Parathyroid adenoma (tissue), 2 donors: ENCODE data around the gene TRIOBP.
A peak's percentile ranks its signal among the peaks of the same experiment; 100 is the strongest.

Experiments used
- H2AFZ ChIP-seq: fragments of 300-600 bp; sonication (generic); one replicate; pipeline ENCODE4 v1.7.0; 2017; ENCODE audit warnings: antibody characterized with exemption, mild to moderate bottlenecking
- H3K27ac ChIP-seq: fragments of 300-600 bp; sonication (generic); one replicate; pipeline ENCODE4 v1.7.0; 2017
- H3K27me3 ChIP-seq: fragments of 300-600 bp; sonication (generic); one replicate; pipeline ENCODE4 v1.7.0; 2017; ENCODE audit warnings: low read length; ENCODE audit not compliant: control insufficient read depth, insufficient read depth
- H3K36me3 ChIP-seq: fragments of 300-600 bp; sonication (generic); one replicate; pipeline ENCODE4 v1.7.0; 2017; ENCODE audit warnings: low read length; ENCODE audit not compliant: control insufficient read depth, insufficient read depth
- H3K4me1 ChIP-seq: fragments of 300-600 bp; sonication (generic); one replicate; pipeline ENCODE4 v1.7.0; 2017; ENCODE audit warnings: control low read depth
- H3K4me2 ChIP-seq: fragments of 300-600 bp; sonication (generic); one replicate; pipeline ENCODE4 v1.7.0; 2017; ENCODE audit warnings: low read length
- H3K4me3 ChIP-seq: fragments of 300-600 bp; sonication (generic); one replicate; pipeline ENCODE4 v1.7.0; 2017; ENCODE audit warnings: low read depth, low read length
- H3K79me2 ChIP-seq: fragments of 300-600 bp; sonication (generic); one replicate; pipeline ENCODE4 v1.7.0; 2017; ENCODE audit warnings: control low read depth
- H3K9ac ChIP-seq: fragments of 300-600 bp; sonication (generic); one replicate; pipeline ENCODE4 v1.7.0; 2017; ENCODE audit warnings: mild to moderate bottlenecking
- H3K9me3 ChIP-seq: fragments of 300-600 bp; sonication (generic); one replicate; pipeline ENCODE4 v1.7.0; 2017; ENCODE audit warnings: low read length; ENCODE audit not compliant: control insufficient read depth
- CTCF ChIP-seq: fragments of 300-600 bp; sonication (generic); IDR thresholded peaks from one replicate; pipeline ENCODE4 v1.7.0; 2017; ENCODE audit warnings: antibody characterized with exemption, mild to moderate bottlenecking
- donor health status: primary hyperparathyroidism.

The TRIOBP gene

GRCh38 chr22:37777122-37777687, 80.4 kb downstream of the TRIOBP start:
- H3K4me1 ChIP-seq = peaks cover 3% of the 10 kb centered on the region
- no peak for TF ChIP-seq CTCF
- H3K36me3 ChIP-seq = no peaks in the 10 kb centered on the region
- no peaks in the 10 kb centered on the region for H3K9me3 ChIP-seq
- no peak overlapping the region for H2AFZ ChIP-seq
- H3K4me2 ChIP-seq = peak overlapping the region; percentile 18
- H3K27me3 ChIP-seq = no peaks in the 10 kb centered on the region
- no peaks in the 10 kb centered on the region for H3K79me2 ChIP-seq
- H3K4me3 ChIP-seq = peak overlapping the region; percentile 25
- no peak overlapping the region for H3K27ac ChIP-seq
- H3K9ac ChIP-seq = no peak overlapping the region

GRCh38 chr22:37778370-37779009, 81.6 kb downstream of the TRIOBP start:
- H3K27ac ChIP-seq = no peak overlapping the region
- no peak overlapping the region for H2AFZ ChIP-seq
- H3K79me2 ChIP-seq = no peaks in the 10 kb centered on the region
- TF ChIP-seq CTCF = no peak
- no peak overlapping the region for H3K4me2 ChIP-seq
- peaks cover 3% of the 10 kb centered on the region for H3K4me1 ChIP-seq
- H3K9ac ChIP-seq = no peak overlapping the region
- no peaks in the 10 kb centered on the region for H3K9me3 ChIP-seq
- no peak overlapping the region for H3K4me3 ChIP-seq
- no peaks in the 10 kb centered on the region for H3K27me3 ChIP-seq
- H3K36me3 ChIP-seq = no peaks in the 10 kb centered on the region

GRCh38 chr22:37781434-37782059, 84.7 kb downstream of the TRIOBP start:
- Histone ChIP-seq H3K36me3 (no peaks in the 10 kb centered on the region), H3K9ac (no peak overlapping the region), H3K27me3 (no peaks in the 10 kb centered on the region), H3K4me3 (no peak overlapping the region), H3K4me2 (no peak overlapping the region), H3K79me2 (no peaks in the 10 kb centered on the region), H3K9me3 (no peaks in the 10 kb centered on the region), H2AFZ (no peak overlapping the region), H3K27ac (no peak overlapping the region), H3K4me1 (peaks cover 3% of the 10 kb centered on the region)
- TF ChIP-seq CTCF = peak; percentile 13

GRCh38 chr22:37782340-37783168, 85.7 kb downstream of the TRIOBP start:
- no peak for TF ChIP-seq CTCF
- Histone ChIP-seq H3K4me2 (no peak overlapping the region), H3K9me3 (no peaks in the 10 kb centered on the region), H3K4me3 (no peak overlapping the region), H3K79me2 (no peaks in the 10 kb centered on the region), H3K4me1 (no peaks in the 10 kb centered on the region), H3K9ac (no peak overlapping the region), H3K36me3 (no peaks in the 10 kb centered on the region), H3K27me3 (no peaks in the 10 kb centered on the region), H2AFZ (no peak overlapping the region), H3K27ac (no peak overlapping the region)
